GM23338 (cell line): ENCODE results near the gene SIRT4.

ENCODE experiments used
- CREB1 ChIP-seq: fragments of 250-450 bp; sonication (Bioruptor Pico); IDR thresholded peaks from 2 replicates; pipeline ENCODE4 v1.5.0; 2020; ENCODE audit warnings: low read depth, mild to moderate bottlenecking, moderate library complexity
- ETS1 ChIP-seq: IDR thresholded peaks from 2 replicates; pipeline ENCODE4 v1.6.1; 2016; ENCODE audit warnings: antibody characterized with exemption
- EZH2 ChIP-seq: fragments of 200-600 bp; sonication (generic); IDR thresholded peaks from one replicate; pipeline ENCODE4 v1.8.0; 2017; ENCODE audit warnings: antibody characterized with exemption, mild to moderate bottlenecking, low read depth; ENCODE audit not compliant: unreplicated experiment
- EZH2phosphoT487 ChIP-seq: fragments of 200-600 bp; sonication (generic); IDR thresholded peaks from one replicate; pipeline ENCODE4 v1.8.1; 2018; ENCODE audit warnings: antibody characterized with exemption; ENCODE audit not compliant: unreplicated experiment
- JUNB ChIP-seq: IDR thresholded peaks from one replicate; pipeline ENCODE4 v1.6.1; 2016; ENCODE audit warnings: antibody characterized with exemption; ENCODE audit not compliant: unreplicated experiment
- NANOG ChIP-seq: IDR thresholded peaks from 2 replicates; pipeline ENCODE4 v1.6.1; 2016; ENCODE audit warnings: antibody characterized with exemption, borderline replicate concordance
- POLR2AphosphoS5 ChIP-seq: IDR thresholded peaks from 2 replicates; pipeline ENCODE4 v1.6.1; 2016; ENCODE audit warnings: antibody characterized with exemption, low read depth
- STAT1 ChIP-seq: IDR thresholded peaks from one replicate; pipeline ENCODE4 v1.6.1; 2016; ENCODE audit warnings: antibody characterized with exemption; ENCODE audit not compliant: unreplicated experiment
- ZNF114 ChIP-seq: fragments of 250-450 bp; sonication (Bioruptor Pico); IDR thresholded peaks from 2 replicates; pipeline ENCODE4 v1.5.0; 2020; ENCODE audit warnings: mild to moderate bottlenecking, moderate library complexity
- ZNF331 ChIP-seq: fragments of 250-450 bp; sonication (Bioruptor Pico); IDR thresholded peaks from 2 replicates; pipeline ENCODE4 v1.5.0; 2020; ENCODE audit warnings: low read depth, mild to moderate bottlenecking, moderate library complexity
- ZNF462 ChIP-seq: fragments of 250-450 bp; sonication (Bioruptor Pico); IDR thresholded peaks from 2 replicates; pipeline ENCODE4 v1.5.0; 2020; ENCODE audit warnings: mild to moderate bottlenecking, moderate library complexity
- TF ChIP-seq, protein P1 (sequence below), 2 experiments: fragments of 200-600 bp in 1 of 2; sonication (generic) in 1 of 2; conservative IDR thresholded peaks; 2 replicates each; pipeline versions ENCODE4 v1.5.1 to v1.6.1; 2016 to 2017; ENCODE audit warnings: antibody characterized with exemption in 2 of 2, low read depth in 2 of 2, mild to moderate bottlenecking in 2 of 2, moderate library complexity in 1 of 2
- TF ChIP-seq, protein P2 (sequence below): IDR thresholded peaks from one replicate; pipeline ENCODE4 v1.6.1; 2018; ENCODE audit warnings: antibody characterized with exemption; ENCODE audit not compliant: unreplicated experiment

- TF ChIP-seq, protein P1, sequence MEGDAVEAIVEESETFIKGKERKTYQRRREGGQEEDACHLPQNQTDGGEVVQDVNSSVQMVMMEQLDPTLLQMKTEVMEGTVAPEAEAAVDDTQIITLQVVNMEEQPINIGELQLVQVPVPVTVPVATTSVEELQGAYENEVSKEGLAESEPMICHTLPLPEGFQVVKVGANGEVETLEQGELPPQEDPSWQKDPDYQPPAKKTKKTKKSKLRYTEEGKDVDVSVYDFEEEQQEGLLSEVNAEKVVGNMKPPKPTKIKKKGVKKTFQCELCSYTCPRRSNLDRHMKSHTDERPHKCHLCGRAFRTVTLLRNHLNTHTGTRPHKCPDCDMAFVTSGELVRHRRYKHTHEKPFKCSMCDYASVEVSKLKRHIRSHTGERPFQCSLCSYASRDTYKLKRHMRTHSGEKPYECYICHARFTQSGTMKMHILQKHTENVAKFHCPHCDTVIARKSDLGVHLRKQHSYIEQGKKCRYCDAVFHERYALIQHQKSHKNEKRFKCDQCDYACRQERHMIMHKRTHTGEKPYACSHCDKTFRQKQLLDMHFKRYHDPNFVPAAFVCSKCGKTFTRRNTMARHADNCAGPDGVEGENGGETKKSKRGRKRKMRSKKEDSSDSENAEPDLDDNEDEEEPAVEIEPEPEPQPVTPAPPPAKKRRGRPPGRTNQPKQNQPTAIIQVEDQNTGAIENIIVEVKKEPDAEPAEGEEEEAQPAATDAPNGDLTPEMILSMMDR (conservative IDR thresholded peaks at IDR 0.05; ENCODE audit: low read depth in 2 of 2): no peak
- TF ChIP-seq EZH2phosphoT487 (no peak), POLR2AphosphoS5 (no peak), ZNF114 (CRISPR knock-in tag) (no peak), EZH2 (no peak), ETS1 (no peak), ZNF462 (no peak), CREB1 (CRISPR knock-in tag) (no peak), NANOG (no peak), STAT1 (no peak), JUNB (no peak), ZNF331 (CRISPR knock-in tag) (no peak)
- TF ChIP-seq, protein P2, sequence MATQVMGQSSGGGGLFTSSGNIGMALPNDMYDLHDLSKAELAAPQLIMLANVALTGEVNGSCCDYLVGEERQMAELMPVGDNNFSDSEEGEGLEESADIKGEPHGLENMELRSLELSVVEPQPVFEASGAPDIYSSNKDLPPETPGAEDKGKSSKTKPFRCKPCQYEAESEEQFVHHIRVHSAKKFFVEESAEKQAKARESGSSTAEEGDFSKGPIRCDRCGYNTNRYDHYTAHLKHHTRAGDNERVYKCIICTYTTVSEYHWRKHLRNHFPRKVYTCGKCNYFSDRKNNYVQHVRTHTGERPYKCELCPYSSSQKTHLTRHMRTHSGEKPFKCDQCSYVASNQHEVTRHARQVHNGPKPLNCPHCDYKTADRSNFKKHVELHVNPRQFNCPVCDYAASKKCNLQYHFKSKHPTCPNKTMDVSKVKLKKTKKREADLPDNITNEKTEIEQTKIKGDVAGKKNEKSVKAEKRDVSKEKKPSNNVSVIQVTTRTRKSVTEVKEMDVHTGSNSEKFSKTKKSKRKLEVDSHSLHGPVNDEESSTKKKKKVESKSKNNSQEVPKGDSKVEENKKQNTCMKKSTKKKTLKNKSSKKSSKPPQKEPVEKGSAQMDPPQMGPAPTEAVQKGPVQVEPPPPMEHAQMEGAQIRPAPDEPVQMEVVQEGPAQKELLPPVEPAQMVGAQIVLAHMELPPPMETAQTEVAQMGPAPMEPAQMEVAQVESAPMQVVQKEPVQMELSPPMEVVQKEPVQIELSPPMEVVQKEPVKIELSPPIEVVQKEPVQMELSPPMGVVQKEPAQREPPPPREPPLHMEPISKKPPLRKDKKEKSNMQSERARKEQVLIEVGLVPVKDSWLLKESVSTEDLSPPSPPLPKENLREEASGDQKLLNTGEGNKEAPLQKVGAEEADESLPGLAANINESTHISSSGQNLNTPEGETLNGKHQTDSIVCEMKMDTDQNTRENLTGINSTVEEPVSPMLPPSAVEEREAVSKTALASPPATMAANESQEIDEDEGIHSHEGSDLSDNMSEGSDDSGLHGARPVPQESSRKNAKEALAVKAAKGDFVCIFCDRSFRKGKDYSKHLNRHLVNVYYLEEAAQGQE: no peak
Observed at GRCh38 chr12:120337730-120338129, 35.6 kb downstream of the SIRT4 start.
